ENCODE data around the gene RBM48.
"Not testable (repeated sequence)": the region's sequence is repeated elsewhere in the genome, so short reads cannot be mapped to it uniquely, and the experiment has no call there.

The RBM48 gene

DNA sequence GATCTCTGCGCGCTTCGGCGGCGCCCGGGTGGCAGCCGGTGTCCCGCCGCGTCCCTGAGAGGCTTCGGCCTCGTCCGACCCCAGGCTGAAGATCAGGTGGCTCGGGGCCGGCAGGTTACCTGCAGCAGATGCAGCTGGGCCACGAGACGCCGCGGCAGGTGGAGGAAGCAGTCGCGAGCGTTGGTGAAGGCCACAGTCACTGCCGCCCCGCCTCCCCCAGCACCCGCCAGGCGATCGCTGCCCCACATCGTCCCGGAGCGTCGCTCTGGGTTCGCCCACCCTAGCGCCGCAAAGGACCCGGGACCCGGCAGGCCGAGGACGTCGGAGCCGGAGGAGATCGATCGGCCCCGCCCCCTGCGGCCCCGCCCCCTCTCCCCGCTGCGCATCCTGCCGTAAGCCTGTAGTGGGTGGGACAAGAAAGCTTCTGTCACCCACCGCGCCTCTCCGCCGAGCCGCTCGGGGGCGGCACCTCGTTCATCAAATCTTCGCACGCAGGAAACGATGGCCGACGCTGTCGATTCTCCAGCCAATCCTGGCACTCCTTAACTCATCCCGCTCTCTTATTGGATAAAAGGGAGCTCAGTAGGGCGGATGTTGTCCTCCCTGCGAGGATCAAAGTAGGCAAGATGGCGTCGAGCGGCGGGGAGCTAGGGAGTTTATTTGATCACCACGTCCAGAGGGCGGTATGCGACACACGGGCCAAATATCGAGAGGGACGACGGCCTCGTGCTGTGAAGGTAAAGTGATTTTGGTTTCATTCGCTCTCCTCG is at the start of gene RBM48, which contains the start of gene PEX1:
Gene RBM48 (plus strand): TSS at position 608 of the 770 bp plus-strand sequence. CDS start 19 bp downstream, at position 627.
Gene PEX1 (minus strand): TSS at position 333 of the 770 bp plus-strand sequence. CDS start 85 bp downstream, at position 248.
- DNase-seq (ENCODE audit: low read depth in 2 of 2) = peak; percentile 90

DNA sequence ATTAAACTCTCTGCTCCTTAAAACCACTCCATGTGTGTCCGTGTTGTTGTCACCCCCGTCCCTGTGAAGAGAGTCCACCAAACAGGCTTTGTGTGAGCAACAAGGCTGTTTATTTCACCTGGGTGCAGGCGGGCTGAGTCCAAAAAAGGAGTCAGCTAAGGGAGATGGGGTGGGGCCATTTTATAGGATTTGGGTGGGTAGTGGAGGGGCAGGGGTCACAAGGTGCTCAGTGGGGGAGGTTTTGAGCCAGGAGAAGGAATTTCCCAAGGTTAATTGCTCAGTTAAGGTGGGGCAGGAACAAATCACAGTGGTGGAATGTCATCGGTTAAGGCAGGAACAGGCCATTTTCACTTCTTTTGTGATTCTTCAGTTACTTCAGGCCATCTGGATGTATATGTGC is 49.4 kb upstream of the RBM48 start:
- not testable (repeated sequence) for DNase-seq (ENCODE audit: low read depth in 2 of 2)

DNA sequence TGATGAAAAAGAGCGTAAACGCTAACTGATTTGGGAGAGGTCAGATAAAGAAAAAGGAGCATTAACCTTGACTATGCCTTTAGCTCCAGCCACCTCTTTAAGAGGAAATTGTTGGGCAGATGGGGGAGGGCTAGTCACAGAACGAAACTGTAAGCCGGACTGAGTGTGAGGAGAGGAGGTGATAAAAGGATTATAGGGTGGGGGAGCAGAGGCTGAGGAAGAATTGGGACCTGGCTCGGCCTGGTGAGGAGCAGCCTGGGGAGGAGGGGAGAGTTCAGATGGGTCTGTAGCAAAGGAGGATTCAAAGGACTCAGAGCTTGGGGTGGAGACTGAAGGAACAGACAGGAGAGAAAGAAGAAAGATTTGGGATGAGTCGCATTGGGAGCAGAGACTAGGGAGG is 45.0 kb upstream of the RBM48 start:
- DNase-seq (ENCODE audit: low read depth in 2 of 2) = not testable (repeated sequence)

DNA sequence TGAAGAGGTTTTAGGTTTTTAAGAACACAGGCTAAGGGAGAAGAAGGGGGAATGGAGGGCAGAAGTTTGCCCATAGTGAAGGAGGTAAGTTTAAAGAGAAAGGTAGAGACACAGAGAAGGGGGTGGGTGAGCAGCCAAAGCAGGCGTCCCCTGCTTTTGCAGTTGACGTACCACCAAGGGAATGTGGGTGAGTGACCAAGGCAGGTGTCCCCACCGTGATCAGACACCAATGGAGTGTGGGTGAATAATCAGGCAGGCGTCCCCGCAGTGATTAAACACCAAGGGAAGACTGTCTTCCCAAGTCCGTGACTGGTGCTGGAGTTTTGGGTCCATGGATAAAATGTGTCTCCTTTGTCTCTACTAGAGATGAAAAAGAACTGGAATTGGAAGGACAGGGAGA is 44.4 kb upstream of the RBM48 start:
- not testable (repeated sequence) for DNase-seq (ENCODE audit: low read depth in 2 of 2)

DNA sequence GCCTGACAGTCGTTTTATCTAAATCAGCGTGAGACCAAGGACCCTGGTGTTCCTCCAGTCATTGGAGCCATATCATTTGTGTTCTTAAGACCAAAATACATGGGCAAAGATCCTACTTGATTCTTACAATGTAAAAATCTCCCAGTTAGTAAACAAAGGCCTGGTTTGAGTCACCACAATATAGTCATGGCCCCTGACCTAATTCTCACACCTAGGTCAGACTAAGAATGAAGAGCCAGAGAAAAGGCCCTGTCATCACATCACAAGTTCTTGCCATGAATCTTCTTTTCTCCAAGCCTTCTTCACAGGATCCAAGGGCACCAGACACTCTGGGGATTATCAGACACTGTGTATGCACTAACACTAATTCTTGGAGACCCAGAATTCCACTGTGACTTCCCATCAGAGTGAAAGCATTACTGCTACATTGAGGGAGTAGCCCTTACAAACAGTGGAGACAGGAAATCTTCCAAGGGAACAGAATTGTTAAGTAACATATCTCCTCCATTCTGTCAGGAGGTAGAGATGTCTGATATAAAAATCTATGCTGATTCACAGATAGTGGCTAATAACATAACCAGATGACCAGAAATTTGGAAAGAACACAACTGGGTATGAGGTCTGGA is 43.2 kb upstream of the RBM48 start:
- no peak for DNase-seq (ENCODE audit: low read depth in 2 of 2)

DNA sequence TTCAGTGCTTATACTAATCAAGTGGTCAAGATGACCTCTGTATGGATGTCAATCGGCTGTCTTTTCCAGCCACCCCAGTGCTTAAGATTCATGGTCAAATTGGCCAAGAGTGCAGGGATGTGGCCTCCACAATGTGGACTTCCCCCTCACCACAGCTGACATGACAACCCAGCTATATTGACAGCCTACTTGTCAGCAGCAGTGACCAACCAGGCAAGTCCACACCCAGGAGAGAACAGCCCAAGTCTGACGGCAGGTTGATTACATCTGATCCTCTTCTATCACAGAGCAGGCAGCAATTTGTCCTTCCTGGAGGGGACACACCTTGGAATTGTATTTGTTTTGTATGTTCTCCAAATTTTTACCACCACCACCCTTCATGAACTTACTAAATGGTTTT is 42.6 kb upstream of the RBM48 start:
- DNase-seq (ENCODE audit: low read depth in 2 of 2) = no peak

DNA sequence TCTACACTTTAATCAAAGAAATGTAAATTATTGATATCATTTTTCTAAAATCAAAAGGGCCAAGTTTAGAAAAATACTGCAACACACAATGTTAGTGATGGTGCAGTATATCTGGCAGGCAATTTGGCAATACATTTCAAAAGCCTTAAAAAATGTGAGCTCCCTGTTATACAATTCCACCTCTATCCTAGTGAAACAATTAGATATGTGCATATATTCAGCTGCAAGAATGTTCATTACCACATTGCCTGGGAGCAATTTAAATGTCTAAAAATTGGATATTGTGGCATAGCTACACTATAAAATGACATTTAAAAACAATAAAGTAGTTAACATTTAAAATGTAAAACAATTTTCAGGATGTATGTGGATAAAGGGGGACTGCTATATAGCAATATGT is 40.8 kb upstream of the RBM48 start:
- DNase-seq (ENCODE audit: low read depth in 2 of 2) = no peak

DNA sequence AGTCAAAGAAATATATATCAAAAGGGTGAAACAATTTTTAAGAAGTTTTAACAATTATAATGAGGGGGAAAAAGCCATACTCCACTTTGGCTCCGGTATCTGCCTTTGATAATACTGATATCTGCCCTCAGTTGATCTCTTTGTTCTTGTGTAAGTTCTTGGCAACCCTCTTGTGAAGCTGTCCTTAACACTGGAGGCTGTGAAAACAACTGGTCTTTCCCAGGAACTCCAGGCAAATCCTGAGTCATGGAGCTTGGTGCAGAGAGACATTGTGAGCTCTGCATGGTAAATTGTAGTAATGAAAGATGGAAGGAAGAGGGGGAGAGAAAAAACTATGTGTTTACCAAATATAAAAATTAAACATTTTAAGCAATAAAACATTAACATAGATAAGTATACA is 39.0 kb upstream of the RBM48 start:
- no peak for DNase-seq (ENCODE audit: low read depth in 2 of 2)

DNA sequence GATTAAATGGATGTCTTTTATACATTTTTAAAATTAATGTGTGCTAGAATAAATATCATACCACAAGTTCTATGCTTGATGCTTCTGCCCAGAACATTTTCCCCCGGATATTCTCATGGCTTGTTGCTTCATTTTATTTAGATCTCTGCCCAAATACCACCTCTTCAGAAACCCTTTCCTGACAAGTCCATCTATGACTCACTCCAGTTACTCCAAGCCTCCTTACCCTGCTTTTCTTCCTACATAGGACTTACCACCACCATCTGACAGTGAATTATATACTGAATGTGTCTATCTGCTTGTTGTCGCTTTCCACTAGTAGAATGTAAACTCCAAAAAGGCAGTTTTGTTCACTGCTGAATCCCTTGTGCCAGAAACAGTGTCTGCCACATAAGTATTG is 31.7 kb upstream of the RBM48 start:
- DNase-seq (ENCODE audit: low read depth in 2 of 2) = no peak

DNA sequence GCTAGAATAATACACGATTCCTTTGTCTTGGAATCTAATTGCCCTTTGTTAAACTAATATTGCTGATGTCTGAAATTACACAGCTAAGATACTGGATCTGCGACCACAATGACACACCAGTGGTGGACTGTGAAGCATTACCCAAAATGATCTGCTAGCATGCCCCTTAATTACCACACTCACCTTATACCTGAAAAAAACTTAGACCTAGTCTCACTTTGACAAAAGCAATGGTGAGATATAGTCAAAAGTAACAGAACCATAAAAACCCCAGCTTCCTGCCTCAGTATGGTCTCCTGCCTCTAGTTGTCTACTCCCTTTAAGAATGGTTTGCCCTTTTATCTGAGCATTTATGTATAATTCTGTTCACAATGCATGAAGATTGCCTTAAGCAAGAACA is 30.0 kb upstream of the RBM48 start:
- DNase-seq (ENCODE audit: low read depth in 2 of 2) = no peak

DNA sequence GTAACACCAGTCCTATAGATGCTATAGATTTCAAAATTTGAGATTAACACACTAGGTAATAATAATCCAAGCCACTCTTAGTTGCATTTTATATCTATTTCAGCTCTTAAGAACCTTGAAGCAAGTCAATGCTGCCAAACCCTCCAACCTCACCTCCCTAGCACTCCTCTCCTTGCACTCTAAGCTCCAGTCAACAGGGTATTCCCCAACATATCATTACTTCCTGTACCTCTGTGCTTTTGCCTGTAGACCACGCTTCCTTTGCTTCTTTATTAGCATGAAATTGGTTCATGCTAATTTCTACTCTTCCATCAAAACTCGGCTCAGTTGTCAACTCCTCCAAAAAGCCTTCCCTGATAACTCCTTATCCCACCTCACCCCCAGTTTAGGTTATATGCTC is 24.8 kb upstream of the RBM48 start:
- no peak for DNase-seq (ENCODE audit: low read depth in 2 of 2)

DNA sequence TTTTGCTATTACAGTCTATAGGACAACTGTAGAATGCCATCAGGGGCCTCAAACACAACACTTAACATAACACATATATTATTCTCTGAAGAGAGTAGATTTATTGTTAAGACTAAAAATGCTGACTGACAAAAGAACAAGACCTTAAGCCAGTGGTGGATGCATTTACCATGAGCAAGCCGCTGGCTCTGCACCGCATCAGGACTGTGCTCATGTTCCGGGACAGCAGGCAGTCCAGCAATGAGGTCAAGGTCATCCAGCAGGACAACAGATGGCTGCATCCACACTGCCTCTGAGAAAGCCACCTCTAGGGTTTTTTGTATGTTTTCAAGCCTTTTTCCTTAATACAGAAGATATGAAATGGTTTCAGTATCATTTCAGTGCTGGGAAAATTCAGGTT is 24.0 kb upstream of the RBM48 start:
- no peak for DNase-seq (ENCODE audit: low read depth in 2 of 2)

DNA sequence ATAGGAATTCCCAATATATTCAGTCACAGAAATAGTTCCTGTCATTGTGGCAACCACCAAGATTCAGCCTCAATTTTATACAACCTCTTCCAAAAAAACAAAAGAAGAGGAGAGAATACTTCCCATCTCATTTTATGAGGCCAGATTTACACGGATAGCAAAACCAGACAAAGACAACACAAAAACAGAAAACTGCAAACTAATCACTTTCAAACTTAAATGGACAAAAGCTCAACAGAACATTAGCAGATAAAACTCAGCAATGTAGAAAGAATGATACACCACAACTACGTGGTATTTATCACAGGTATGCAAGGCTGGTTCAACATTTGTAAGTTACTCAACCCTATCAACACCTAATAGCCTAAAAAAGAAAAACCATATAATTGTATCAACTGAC is 22.2 kb upstream of the RBM48 start:
- no peak for DNase-seq (ENCODE audit: low read depth in 2 of 2)

DNA sequence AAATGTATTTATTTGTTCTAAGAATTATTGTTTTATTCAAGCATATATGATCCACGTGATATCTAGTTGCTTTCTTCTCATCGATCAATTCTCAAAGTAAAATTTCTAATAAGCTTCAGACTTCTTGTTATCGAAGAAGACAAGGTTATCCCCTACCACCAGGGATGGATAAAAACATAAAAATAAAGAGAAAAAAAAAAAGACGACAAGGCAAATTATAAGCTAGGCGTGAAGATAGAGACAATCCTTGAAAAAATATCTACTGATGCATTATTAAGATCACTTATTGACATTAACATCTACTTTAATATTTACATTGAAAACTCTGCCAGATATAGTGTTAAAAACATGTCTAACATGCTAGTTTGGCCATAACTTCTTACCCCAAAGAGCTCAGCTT is 19.6 kb upstream of the RBM48 start:
- DNase-seq (ENCODE audit: low read depth in 2 of 2) = no peak

DNA sequence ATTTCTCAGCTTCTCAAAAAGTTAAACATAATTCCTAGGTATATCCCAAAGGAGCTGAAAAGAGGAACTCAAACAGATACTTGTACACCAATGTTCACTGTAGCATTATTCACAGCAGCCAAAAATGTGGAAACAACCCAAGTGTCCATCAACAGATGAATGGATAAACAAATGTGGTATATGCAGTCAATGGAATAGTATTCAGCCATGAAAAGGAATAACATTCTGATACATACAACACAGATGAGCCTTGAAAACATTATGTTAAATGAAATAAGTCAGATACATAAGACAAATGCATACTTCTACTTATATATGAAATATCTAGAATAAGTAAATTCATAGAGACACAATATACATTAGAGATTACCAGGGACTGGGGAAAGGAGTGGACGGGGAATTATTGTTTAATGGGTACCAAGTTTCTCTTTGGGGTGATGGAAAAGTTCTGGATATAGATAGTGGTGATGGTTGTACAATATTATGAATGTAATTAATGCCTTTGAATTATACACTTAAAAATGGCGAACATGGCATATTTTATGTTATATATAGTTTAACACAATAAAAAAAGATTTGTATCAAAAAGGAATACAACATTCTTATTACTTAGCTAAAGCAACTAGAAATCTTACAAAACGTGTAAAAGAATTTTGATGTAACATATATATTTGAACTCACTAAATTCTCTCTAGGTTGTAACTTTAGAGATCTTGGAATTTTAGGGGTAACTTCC is 15.3 kb upstream of the RBM48 start:
- no peak for DNase-seq (ENCODE audit: low read depth in 2 of 2)

DNA sequence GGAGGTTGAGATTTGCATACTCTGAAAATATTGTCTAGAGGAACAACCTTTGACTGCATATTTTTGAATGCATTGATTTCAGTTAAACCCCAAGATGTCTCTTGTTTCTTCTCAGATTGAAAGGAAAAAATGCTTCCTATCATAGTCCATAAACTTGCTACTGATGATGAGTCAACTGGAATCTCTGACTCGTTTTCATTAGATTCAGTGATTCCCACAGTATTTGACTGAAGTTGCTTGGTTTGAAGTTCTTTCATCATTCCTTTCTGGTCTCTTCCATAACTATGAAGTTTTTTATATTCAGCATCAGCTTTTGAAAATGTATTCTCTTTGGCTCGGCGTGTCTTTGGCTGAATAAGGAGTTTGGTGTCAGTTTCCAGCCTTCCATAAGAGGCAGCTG is 11.0 kb upstream of the RBM48 start:
- DNase-seq (ENCODE audit: low read depth in 2 of 2) = no peak

DNA sequence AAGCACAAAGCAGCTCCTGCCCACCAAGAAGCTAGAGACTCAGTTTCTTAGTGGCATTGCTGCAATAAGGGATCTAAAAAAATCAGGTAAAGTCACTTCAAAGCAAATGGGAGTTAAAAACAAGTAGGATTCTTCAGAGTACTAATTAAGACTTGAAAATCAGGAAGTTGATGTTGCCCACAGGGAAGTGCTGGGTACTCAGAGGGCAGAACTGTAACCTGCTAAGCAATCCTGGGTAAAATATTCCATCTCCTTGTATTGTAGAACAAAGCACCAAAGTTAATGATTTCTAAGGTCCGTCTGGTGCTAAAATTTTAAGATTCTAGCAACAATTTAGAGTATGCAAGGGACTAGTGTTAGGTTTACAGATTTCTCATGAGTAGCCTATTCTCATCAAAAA is 8.6 kb upstream of the RBM48 start:
- DNase-seq (ENCODE audit: low read depth in 2 of 2) = no peak

DNA sequence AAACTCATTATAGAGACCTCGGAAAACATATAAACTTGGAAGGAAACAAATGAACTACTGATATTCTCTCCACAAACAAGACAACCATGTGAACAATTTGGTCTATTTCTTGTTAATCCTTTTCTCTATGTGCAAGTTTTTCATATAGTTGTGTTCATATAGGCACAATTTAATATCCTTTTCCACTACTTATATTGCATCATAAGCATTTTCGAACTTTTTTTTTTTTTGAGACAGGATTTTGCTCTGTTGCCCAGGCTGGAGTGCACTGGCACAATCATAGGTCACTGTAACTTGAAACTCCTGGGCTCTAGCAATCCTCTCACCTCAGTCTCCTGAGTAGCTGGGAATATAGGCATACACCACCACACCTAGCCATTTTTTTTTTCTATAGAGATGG is 5.5 kb upstream of the RBM48 start:
- DNase-seq (ENCODE audit: low read depth in 2 of 2) = no peak

DNA sequence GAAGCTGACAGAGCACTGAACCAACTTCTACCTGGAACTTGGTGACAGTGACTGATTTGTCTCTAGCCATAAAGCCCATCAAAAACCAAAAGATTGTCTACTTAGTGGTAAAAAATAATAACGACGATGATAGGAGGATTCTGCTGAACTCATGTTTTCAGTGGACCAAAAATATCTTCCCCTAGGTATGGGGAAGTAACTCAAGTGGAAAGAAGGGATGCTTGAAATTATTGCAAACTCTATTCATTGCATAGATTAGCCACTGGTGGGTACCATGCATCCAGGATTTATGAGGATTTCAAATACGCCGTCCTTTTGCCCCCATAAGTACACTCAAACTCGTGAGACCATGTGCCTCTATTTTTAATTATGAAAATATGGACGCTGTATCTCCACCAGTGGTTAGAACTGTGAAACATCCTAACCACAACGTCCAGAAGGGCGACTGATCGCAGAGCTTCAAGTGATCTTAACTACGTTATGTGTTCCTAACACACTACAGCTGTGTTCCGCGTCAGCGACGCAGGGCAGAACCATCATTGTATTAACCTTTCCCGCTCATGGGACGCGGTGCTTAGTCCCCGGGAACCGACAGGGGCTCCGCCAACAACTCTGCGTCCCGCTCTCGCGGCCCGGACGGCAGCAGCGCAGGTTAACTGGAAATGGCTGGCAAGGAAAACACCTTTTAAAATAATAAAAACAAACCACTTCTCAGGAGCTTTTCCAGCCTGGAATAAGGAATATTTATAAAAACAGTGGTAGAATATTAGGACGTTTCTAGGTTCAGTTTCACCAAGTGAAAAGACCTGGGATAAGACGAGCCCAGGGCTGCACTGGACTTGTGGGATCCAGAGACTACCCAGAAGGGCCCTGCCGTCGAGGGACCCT is 1.1 kb upstream of the RBM48 start:
- DNase-seq (ENCODE audit: low read depth in 2 of 2) = peak; percentile 30 to 31

DNA sequence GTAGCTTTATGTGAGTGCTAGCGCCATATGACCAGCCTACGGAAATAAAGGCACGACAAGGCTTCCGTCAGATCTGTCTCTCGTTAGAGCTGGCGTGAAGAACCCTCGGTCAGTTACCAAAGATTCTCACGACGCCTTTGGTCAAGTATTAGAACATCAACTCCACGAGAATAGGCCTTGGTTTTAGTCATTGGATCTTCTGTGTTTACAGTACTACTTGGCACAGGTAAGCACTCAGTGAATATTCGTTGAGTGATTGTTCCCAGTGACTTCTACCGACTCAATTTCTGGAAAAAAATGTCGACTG is 316 bp downstream of the RBM48 start:
- no peak for DNase-seq (ENCODE audit: low read depth in 2 of 2)

DNA sequence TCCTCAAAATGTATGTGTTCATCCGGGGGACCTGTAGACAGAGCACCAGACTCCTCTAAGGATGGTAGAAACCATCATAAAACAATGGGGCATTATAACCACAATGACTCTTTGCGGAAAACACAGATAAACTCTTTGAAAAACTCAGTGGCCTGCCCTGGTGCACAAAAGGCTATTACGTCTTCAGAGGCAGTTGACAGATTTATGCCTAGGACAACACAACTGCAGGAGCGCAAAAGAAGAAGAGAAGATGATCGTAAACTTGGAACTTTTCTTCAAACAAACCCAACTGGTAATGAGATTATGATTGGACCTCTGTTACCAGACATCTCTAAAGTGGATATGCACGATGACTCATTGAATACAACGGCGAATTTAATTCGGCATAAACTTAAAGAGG is 6.0 kb downstream of the RBM48 start:
- no peak for DNase-seq (ENCODE audit: low read depth in 2 of 2)

DNA sequence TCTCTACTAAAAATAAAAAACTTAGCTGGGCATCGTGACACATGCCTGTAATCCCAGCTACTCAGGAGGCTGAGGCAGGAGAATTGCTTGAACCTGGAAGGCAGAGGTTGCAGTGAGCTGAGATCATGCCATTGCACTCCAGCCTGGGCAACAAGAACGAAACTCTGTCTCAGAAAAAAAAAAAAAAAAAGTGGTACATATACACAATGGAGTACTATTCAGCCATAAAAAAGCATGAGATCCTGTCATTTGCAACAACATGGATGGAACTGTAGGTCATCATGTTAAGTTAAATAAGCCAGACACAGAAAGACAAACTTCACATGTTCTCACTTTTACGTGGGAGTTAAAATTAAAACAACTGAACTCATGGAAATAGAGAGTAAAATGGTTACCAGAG is 14.9 kb downstream of the RBM48 start:
- DNase-seq (ENCODE audit: low read depth in 2 of 2) = not testable (repeated sequence)
